Neural cell (in vitro differentiated cells): ENCODE measurements around the gene CCDC71. TPM values are rescaled to one million over a fixed set of nuclear protein-coding genes. Genes with fewer than 3 reads are reported as not detected.

Experiments
- H2AFZ ChIP-seq: fragments of 200-600, 300-800 bp; sonication (generic), shearing (Covaris generic); 2 replicates; pipeline ENCODE4 v1.6.0; 2014; ENCODE audit warnings: low read depth, mild to moderate bottlenecking, antibody characterized with exemption, low read length, moderate library complexity
- H3F3A ChIP-seq: fragments of 200-600 bp; shearing (Covaris generic); 2 replicates; pipeline ENCODE4 v1.6.1; 2016; ENCODE audit warnings: mild to moderate bottlenecking, moderate library complexity, mixed read lengths, antibody characterized with exemption, low read length; ENCODE audit not compliant: insufficient read depth, poor library complexity, severe bottlenecking
- H3K27ac ChIP-seq: fragments of 200-600, 300-800 bp; sonication (generic), shearing (Covaris generic); 2 replicates; pipeline ENCODE4 v1.5.1; 2014; ENCODE audit warnings: mild to moderate bottlenecking, low read length, moderate library complexity
- H3K27me3 ChIP-seq: fragments of 300-800, 200-600 bp; sonication (generic), shearing (Covaris generic); 2 replicates; pipeline ENCODE4 v1.6.0; 2014; ENCODE audit warnings: mild to moderate bottlenecking, low read depth, low read length, moderate library complexity; ENCODE audit not compliant: insufficient read depth
- H3K36me3 ChIP-seq: fragments of 300-800, 200-600 bp; sonication (generic), shearing (Covaris generic); 2 replicates; pipeline ENCODE4 v1.5.1; 2014; ENCODE audit warnings: mild to moderate bottlenecking, antibody characterized with exemption, low read length, moderate library complexity; ENCODE audit not compliant: insufficient read depth
- H3K4me2 ChIP-seq: fragments of 300-800, 200-600 bp; sonication (generic), shearing (Covaris generic); 2 replicates; pipeline ENCODE4 v1.6.0; 2014; ENCODE audit warnings: mild to moderate bottlenecking, low read length
- H3K4me3 ChIP-seq: fragments of 300-800, 200-600 bp; sonication (generic), shearing (Covaris generic); 2 replicates; pipeline ENCODE4 v1.5.1; 2014; ENCODE audit warnings: mild to moderate bottlenecking, low read length, moderate library complexity
- H3K79me2 ChIP-seq: fragments of 200-600 bp; shearing (Covaris generic); replicated peaks from 2 replicates; pipeline ENCODE4 v1.6.0; 2014; ENCODE audit warnings: mild to moderate bottlenecking, low read length, moderate library complexity; ENCODE audit not compliant: insufficient read depth
- H3K9ac ChIP-seq: fragments of 300-800, 200-600 bp; sonication (generic), shearing (Covaris generic); 2 replicates; pipeline ENCODE4 v1.6.1; 2016; ENCODE audit warnings: mild to moderate bottlenecking, low read length, mixed read lengths
- H3K9me2 ChIP-seq: fragments of 200-600 bp; shearing (Covaris generic); 2 replicates; pipeline ENCODE4 v1.6.1; 2016; ENCODE audit warnings: mild to moderate bottlenecking, low read length, mixed read lengths; ENCODE audit not compliant: insufficient read depth
- H3K9me3 ChIP-seq: fragments of 200-600, 300-800 bp; sonication (generic), shearing (Covaris generic); 2 replicates; pipeline ENCODE4 v1.6.1; 2016; ENCODE audit warnings: mild to moderate bottlenecking, mixed run types, low read length, moderate library complexity, mixed read lengths
- H4K20me1 ChIP-seq: fragments of 200-600 bp; shearing (Covaris generic); 2 replicates; pipeline ENCODE4 v1.6.1; 2016; ENCODE audit warnings: mild to moderate bottlenecking, mixed run types; ENCODE audit not compliant: insufficient read depth
- CTCF ChIP-seq: fragments of 450-650 bp; IDR thresholded peaks from 2 replicates; pipeline ENCODE4 v1.5.1; 2014; ENCODE audit warnings: antibody characterized with exemption, mild to moderate bottlenecking, moderate library complexity; ENCODE audit not compliant: poor library complexity, severe bottlenecking
- EP300 ChIP-seq: fragments of 450-650 bp; conservative IDR thresholded peaks from 2 replicates; pipeline ENCODE4 v1.6.1; 2014; ENCODE audit warnings: antibody characterized with exemption, mild to moderate bottlenecking, moderate library complexity; ENCODE audit not compliant: poor library complexity, severe bottlenecking
- EZH2 ChIP-seq: fragments of 200-600, 300-800 bp; shearing (Covaris generic), sonication (generic); IDR thresholded peaks from 2 replicates; pipeline ENCODE4 v1.6.1; 2014; ENCODE audit warnings: antibody characterized with exemption, low read length, borderline replicate concordance, mild to moderate bottlenecking; ENCODE audit not compliant: insufficient read depth, poor library complexity, severe bottlenecking
- MXI1 ChIP-seq: fragments of 450-650 bp; conservative IDR thresholded peaks from 2 replicates; pipeline ENCODE4 v1.6.1; 2014; ENCODE audit warnings: antibody characterized with exemption, mild to moderate bottlenecking; ENCODE audit not compliant: poor library complexity, severe bottlenecking
- POLR2AphosphoS5 ChIP-seq: IDR thresholded peaks from 2 replicates; pipeline ENCODE4 v1.6.1; 2012
- RAD21 ChIP-seq: fragments of 450-650 bp; conservative IDR thresholded peaks from 2 replicates; pipeline ENCODE4 v1.6.1; 2014; ENCODE audit warnings: antibody characterized with exemption, mild to moderate bottlenecking, moderate library complexity
- REST ChIP-seq: IDR thresholded peaks from 2 replicates; pipeline ENCODE4 v1.6.1; 2012; ENCODE audit warnings: borderline replicate concordance
- SMC3 ChIP-seq: fragments of 450-650 bp; conservative IDR thresholded peaks from 2 replicates; pipeline ENCODE4 v1.6.1; 2014; ENCODE audit warnings: antibody characterized with exemption, mild to moderate bottlenecking, moderate library complexity; ENCODE audit not compliant: poor library complexity
- TAF1 ChIP-seq: IDR thresholded peaks from 2 replicates; pipeline ENCODE4 v1.6.1; 2012; ENCODE audit warnings: low read depth
- polyA plus RNA-seq: library from polyadenylated mRNA; depleted of rRNA; stranded (reverse); fragments of >200 nt; gene quantifications from 2 replicates; pipeline ENCODE4 v1.2.3, GENCODE V29; 2014

Gene CCDC71
- polyA plus RNA-seq, 1 donor from 2014 or later = 14.8 TPM

DNA sequence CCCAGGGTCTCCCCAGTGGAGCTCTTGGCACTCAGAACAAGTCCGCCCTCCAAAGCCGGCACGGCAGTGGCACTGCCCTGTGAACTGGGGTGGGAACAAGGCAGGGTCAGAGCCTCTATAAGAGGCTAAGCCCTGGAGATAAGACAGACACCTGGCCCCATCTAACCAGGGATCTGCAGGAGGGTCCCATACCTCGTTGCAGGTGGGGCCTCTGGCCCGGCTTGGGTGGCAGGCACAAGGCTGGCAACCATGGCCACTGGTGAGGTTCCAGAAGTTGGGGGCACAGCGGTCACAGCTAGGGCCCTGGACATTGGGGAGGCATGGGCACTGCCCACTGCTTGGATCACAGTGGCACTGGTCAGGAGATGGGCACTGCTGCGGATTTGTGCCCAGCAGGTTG, 41.9 kb downstream of the CCDC71 start:
- Histone ChIP-seq H3K27ac (no peak overlapping the region), H3K9me3 (no peaks in the 10 kb centered on the region), H3K4me3 (no peak overlapping the region), H3F3A (no peaks in the 10 kb centered on the region), H4K20me1 (no peaks in the 10 kb centered on the region), H3K9ac (no peak overlapping the region), H3K79me2 (peaks cover 9% of the 10 kb centered on the region), H2AFZ (no peak overlapping the region), H3K27me3 (no peaks in the 10 kb centered on the region), H3K36me3 (no peaks in the 10 kb centered on the region), H3K4me2 (no peak overlapping the region), H3K9me2 (no peaks in the 10 kb centered on the region)
- TF ChIP-seq EZH2 (no peak), MXI1 (no peak), TAF1 (no peak), RAD21 (no peak), SMC3 (no peak), REST (no peak), CTCF (no peak), EP300 (no peak), POLR2AphosphoS5 (no peak)

- H3K4me2 ChIP-seq = no peak overlapping the region
- no peaks in the 10 kb centered on the region for H3K9me2 ChIP-seq
- no peaks in the 10 kb centered on the region for H3K9me3 ChIP-seq
- TF ChIP-seq EP300 (no peak), REST (no peak), CTCF (no peak), SMC3 (no peak), POLR2AphosphoS5 (no peak), MXI1 (no peak), RAD21 (no peak), EZH2 (no peak), TAF1 (no peak)
- H3K79me2 ChIP-seq = peaks cover 15% of the 10 kb centered on the region
- H4K20me1 ChIP-seq = no peaks in the 10 kb centered on the region
- H3K27me3 ChIP-seq = no peaks in the 10 kb centered on the region
- no peak overlapping the region for H3K4me3 ChIP-seq
- no peak overlapping the region for H3K27ac ChIP-seq
- H3F3A ChIP-seq = no peaks in the 10 kb centered on the region
- H3K36me3 ChIP-seq = no peaks in the 10 kb centered on the region
- H2AFZ ChIP-seq = no peak overlapping the region
- no peak overlapping the region for H3K9ac ChIP-seq
Measured at GRCh38 chr3:49123687-49124086, 42.4 kb downstream of the CCDC71 start.
